GM23338 (cell line): ENCODE data around the gene SCNN1A. TPM values are rescaled to one million over a fixed set of nuclear protein-coding genes. Genes with fewer than 3 reads are reported as not detected.

Experiments
- ATAC-seq: fragments of 200-7000 bp; cut with Tn5 transposase; 3 replicates; pipeline ENCODE4 v1.9.1; 2020
- DNase-seq: peaks from one replicate; pipeline ENCODE4 v3.0.0-alpha.2; 2015; ENCODE audit warnings: low spot score
- H2AFZ ChIP-seq: fragments of 200-600 bp; sonication (generic); 2 replicates; pipeline ENCODE4 v1.8.0; 2016; ENCODE audit warnings: antibody characterized with exemption, mild to moderate bottlenecking, moderate library complexity
- H3F3A ChIP-seq: fragments of 200-600 bp; sonication (generic); replicated peaks from 2 replicates; pipeline ENCODE4 v1.8.0; 2017; ENCODE audit warnings: antibody characterized with exemption, mixed run types, low read depth
- H3K27ac ChIP-seq: fragments of 200-600 bp; sonication (generic); 2 replicates; pipeline ENCODE4 v1.6.1; 2016; ENCODE audit warnings: low read depth
- H3K27me3 ChIP-seq: fragments of 200-600 bp; sonication (generic); 2 replicates; pipeline ENCODE4 v1.8.0; 2016; ENCODE audit warnings: mild to moderate bottlenecking, mixed run types, moderate library complexity; ENCODE audit not compliant: insufficient read depth
- H3K36me3 ChIP-seq: fragments of 200-600 bp; sonication (generic); 2 replicates; pipeline ENCODE4 v1.8.0; 2016; ENCODE audit warnings: mild to moderate bottlenecking; ENCODE audit not compliant: insufficient read depth
- H3K4me1 ChIP-seq: fragments of 200-600 bp; sonication (generic); 2 replicates; pipeline ENCODE4 v1.8.0; 2016; ENCODE audit warnings: mild to moderate bottlenecking, moderate library complexity; ENCODE audit not compliant: insufficient read depth
- H3K4me2 ChIP-seq: fragments of 200-600 bp; sonication (generic); 2 replicates; pipeline ENCODE4 v1.7.1; 2017; ENCODE audit warnings: mixed run types
- H3K4me3 ChIP-seq: fragments of 200-600 bp; sonication (generic); 2 replicates; pipeline ENCODE4 v1.6.1; 2016; ENCODE audit warnings: mixed run types
- H3K79me2 ChIP-seq: fragments of 200-600 bp; sonication (generic); replicated peaks from 2 replicates; pipeline ENCODE4 v1.8.0; 2017; ENCODE audit warnings: mild to moderate bottlenecking; ENCODE audit not compliant: insufficient read depth
- H3K9me2 ChIP-seq: fragments of 200-600 bp; sonication (generic); 2 replicates; pipeline ENCODE4 v1.8.0; 2017; ENCODE audit not compliant: insufficient read depth
- H4K20me1 ChIP-seq: fragments of 200-600 bp; sonication (generic); replicated peaks from 2 replicates; pipeline ENCODE4 v1.8.0; 2017; ENCODE audit warnings: mild to moderate bottlenecking; ENCODE audit not compliant: insufficient read depth
- H3K27ac Mint-ChIP-seq: 2 replicates; pipeline ENCODE4 v1.8.0; 2020; ENCODE audit warnings: inconsistent platforms, mild to moderate bottlenecking, moderate library complexity, mixed read lengths
- H3K27me3 Mint-ChIP-seq: 3 replicates; pipeline ENCODE4 v1.8.0; 2022; ENCODE audit warnings: low read depth, mild to moderate bottlenecking, moderate library complexity, mixed read lengths, inconsistent platforms; ENCODE audit not compliant: insufficient read depth, poor library complexity
- H3K36me3 Mint-ChIP-seq: 3 replicates; pipeline ENCODE4 v1.8.0; 2021; ENCODE audit warnings: low read depth, mild to moderate bottlenecking, inconsistent platforms, moderate library complexity, mixed read lengths
- H3K4me1 Mint-ChIP-seq: 3 replicates; pipeline ENCODE4 v1.8.0; 2020; ENCODE audit warnings: mild to moderate bottlenecking, inconsistent platforms, mixed read lengths
- H3K4me3 Mint-ChIP-seq: 3 replicates; pipeline ENCODE4 v1.8.0; 2021; ENCODE audit warnings: moderate library complexity, mild to moderate bottlenecking, inconsistent platforms, mixed read lengths
- H3K9me3 Mint-ChIP-seq: 3 replicates; pipeline ENCODE4 v1.8.0; 2020; ENCODE audit warnings: moderate library complexity, mild to moderate bottlenecking, inconsistent platforms, mixed read lengths
- CREB1 ChIP-seq: fragments of 250-450 bp; sonication (Bioruptor Pico); IDR thresholded peaks from 2 replicates; pipeline ENCODE4 v1.5.0; 2020; ENCODE audit warnings: low read depth, mild to moderate bottlenecking, moderate library complexity
- CTCF ChIP-seq, 2 experiments: fragments of 200-600 bp in 1 of 2; sonication (generic) in 1 of 2; conservative IDR thresholded peaks; 2 replicates each; pipeline versions ENCODE4 v1.5.1 to v1.6.1; 2016 to 2017; ENCODE audit warnings: antibody characterized with exemption in 2 of 2, low read depth in 2 of 2, mild to moderate bottlenecking in 2 of 2, moderate library complexity in 1 of 2
- ETS1 ChIP-seq: IDR thresholded peaks from 2 replicates; pipeline ENCODE4 v1.6.1; 2016; ENCODE audit warnings: antibody characterized with exemption
- EZH2 ChIP-seq: fragments of 200-600 bp; sonication (generic); IDR thresholded peaks from one replicate; pipeline ENCODE4 v1.8.0; 2017; ENCODE audit warnings: antibody characterized with exemption, mild to moderate bottlenecking, low read depth; ENCODE audit not compliant: unreplicated experiment
- EZH2phosphoT487 ChIP-seq: fragments of 200-600 bp; sonication (generic); IDR thresholded peaks from one replicate; pipeline ENCODE4 v1.8.1; 2018; ENCODE audit warnings: antibody characterized with exemption; ENCODE audit not compliant: unreplicated experiment
- JUNB ChIP-seq: IDR thresholded peaks from one replicate; pipeline ENCODE4 v1.6.1; 2016; ENCODE audit warnings: antibody characterized with exemption; ENCODE audit not compliant: unreplicated experiment
- NANOG ChIP-seq: IDR thresholded peaks from 2 replicates; pipeline ENCODE4 v1.6.1; 2016; ENCODE audit warnings: antibody characterized with exemption, borderline replicate concordance
- POLR2AphosphoS5 ChIP-seq: IDR thresholded peaks from 2 replicates; pipeline ENCODE4 v1.6.1; 2016; ENCODE audit warnings: antibody characterized with exemption, low read depth
- STAT1 ChIP-seq: IDR thresholded peaks from one replicate; pipeline ENCODE4 v1.6.1; 2016; ENCODE audit warnings: antibody characterized with exemption; ENCODE audit not compliant: unreplicated experiment
- ZNF114 ChIP-seq: fragments of 250-450 bp; sonication (Bioruptor Pico); IDR thresholded peaks from 2 replicates; pipeline ENCODE4 v1.5.0; 2020; ENCODE audit warnings: mild to moderate bottlenecking, moderate library complexity
- ZNF331 ChIP-seq: fragments of 250-450 bp; sonication (Bioruptor Pico); IDR thresholded peaks from 2 replicates; pipeline ENCODE4 v1.5.0; 2020; ENCODE audit warnings: low read depth, mild to moderate bottlenecking, moderate library complexity
- ZNF462 ChIP-seq: fragments of 250-450 bp; sonication (Bioruptor Pico); IDR thresholded peaks from 2 replicates; pipeline ENCODE4 v1.5.0; 2020; ENCODE audit warnings: mild to moderate bottlenecking, moderate library complexity
- polyA plus RNA-seq: library from polyadenylated mRNA; unstranded; fragments of >200 nt; fragmentation: Nextera tagmentation; extraction: Ambion mirVana; gene quantifications from 2 replicates; pipeline ENCODE4 v1.2.1, GENCODE V29; 2016
- total RNA-seq: library from RNA; depleted of rRNA; stranded (reverse); fragments of >200 nt; shearing (Covaris generic); gene quantifications from 2 replicates; pipeline ENCODE4 v1.2.3, GENCODE V29; 2014

Gene SCNN1A
- total and polyA plus RNA-seq, 2 experiments from 2014 or later, result 37.1 to 125 TPM

- no peak for DNase-seq
- no peaks in the 10 kb centered on the region for H4K20me1 ChIP-seq
- H3K4me3 Mint-ChIP-seq, result no peak overlapping the region; the same call in 2 of the 3 replicates
- TF ChIP-seq CREB1 (CRISPR knock-in tag) (no peak), ETS1 (no peak)
- H2AFZ ChIP-seq, result no peak overlapping the region
- peaks cover 15% of the 10 kb centered on the region for H3K27me3 Mint-ChIP-seq
- ATAC-seq, result no peak
- H3K27ac Mint-ChIP-seq, result no peak overlapping the region
- no peak overlapping the region for H3K4me3 ChIP-seq
- H3K9me3 Mint-ChIP-seq, result no peaks in the 10 kb centered on the region
- H3K36me3 Mint-ChIP-seq, result no peaks in the 10 kb centered on the region
- no peak overlapping the region for H3K27ac ChIP-seq
- H3K4me2 ChIP-seq, result no peak overlapping the region
- H3K79me2 ChIP-seq, result no peaks in the 10 kb centered on the region
- H3K4me1 Mint-ChIP-seq, result peaks cover 49% of the 10 kb centered on the region
- H3K27me3 ChIP-seq, result peaks cover 21% of the 10 kb centered on the region
- H3K4me1 ChIP-seq, result peaks cover 25% of the 10 kb centered on the region
- H3K36me3 ChIP-seq, result no peaks in the 10 kb centered on the region; the same call in 1 of the 2 replicates
- no peaks in the 10 kb centered on the region for H3K9me2 ChIP-seq
- 0 out of 2 replicates have a peak, but pooled peaks cover 2% of the 10 kb centered on the region for H3F3A ChIP-seq
Observed at GRCh38 chr12:6382982-6383381, 7.6 kb upstream of the SCNN1A start.

GRCh38 chr12:6382371-6382770 is 7.0 kb upstream of the SCNN1A start:
- Histone ChIP-seq H3K4me3 (no peak overlapping the region), H3K27ac (no peak overlapping the region), H3K27me3 (peaks cover 21% of the 10 kb centered on the region), H2AFZ (no peak overlapping the region), H3K4me2 (peak overlapping the region; percentile 67), H3K9me2 (no peaks in the 10 kb centered on the region), H3F3A (peaks cover 2% of the 10 kb centered on the region; the same call in 1 of the 2 replicates), H3K4me1 (peaks cover 28% of the 10 kb centered on the region), H4K20me1 (no peaks in the 10 kb centered on the region), H3K36me3 (no peaks in the 10 kb centered on the region; the same call in 1 of the 2 replicates), H3K79me2 (no peaks in the 10 kb centered on the region)
- no peak overlapping the region for H3K4me3 Mint-ChIP-seq
- peaks cover 48% of the 10 kb centered on the region for H3K4me1 Mint-ChIP-seq
- DNase-seq (peak; percentile 44), ATAC-seq (peak; percentile 26)
- peaks cover 19% of the 10 kb centered on the region for H3K27me3 Mint-ChIP-seq
- H3K9me3 Mint-ChIP-seq, result no peaks in the 10 kb centered on the region
- H3K27ac Mint-ChIP-seq, result no peak overlapping the region
- no peaks in the 10 kb centered on the region for H3K36me3 Mint-ChIP-seq
- TF ChIP-seq CREB1 (CRISPR knock-in tag) (no peak), POLR2AphosphoS5 (no peak), ZNF114 (CRISPR knock-in tag) (no peak), ZNF331 (CRISPR knock-in tag) (no peak), EZH2phosphoT487 (no peak), JUNB (no peak), NANOG (no peak), STAT1 (no peak), CTCF (conservative IDR thresholded peaks at IDR 0.05; ENCODE audit: low read depth in 2 of 2) (no peak), ZNF462 (CRISPR knock-in tag) (no peak), ETS1 (no peak), EZH2 (no peak)
